GM12874 (cell line): ENCODE data around the gene PNPLA8.

Experiments
- TF ChIP-seq, protein P1 (sequence below): IDR thresholded peaks from 2 replicates; pipeline ENCODE4 v1.5.1; 2011; ENCODE audit warnings: low read depth, mild to moderate bottlenecking, control low read depth, low read length, moderate library complexity; ENCODE audit not compliant: insufficient read depth

The PNPLA8 gene

GRCh38 chr7:108525985-108526767 lies at the start of gene PNPLA8:
Gene PNPLA8, minus strand, starts transcription at chr7:108526135. Its CDS starts 10,644 bp downstream, at chr7:108515491.
- TF ChIP-seq, protein P1, sequence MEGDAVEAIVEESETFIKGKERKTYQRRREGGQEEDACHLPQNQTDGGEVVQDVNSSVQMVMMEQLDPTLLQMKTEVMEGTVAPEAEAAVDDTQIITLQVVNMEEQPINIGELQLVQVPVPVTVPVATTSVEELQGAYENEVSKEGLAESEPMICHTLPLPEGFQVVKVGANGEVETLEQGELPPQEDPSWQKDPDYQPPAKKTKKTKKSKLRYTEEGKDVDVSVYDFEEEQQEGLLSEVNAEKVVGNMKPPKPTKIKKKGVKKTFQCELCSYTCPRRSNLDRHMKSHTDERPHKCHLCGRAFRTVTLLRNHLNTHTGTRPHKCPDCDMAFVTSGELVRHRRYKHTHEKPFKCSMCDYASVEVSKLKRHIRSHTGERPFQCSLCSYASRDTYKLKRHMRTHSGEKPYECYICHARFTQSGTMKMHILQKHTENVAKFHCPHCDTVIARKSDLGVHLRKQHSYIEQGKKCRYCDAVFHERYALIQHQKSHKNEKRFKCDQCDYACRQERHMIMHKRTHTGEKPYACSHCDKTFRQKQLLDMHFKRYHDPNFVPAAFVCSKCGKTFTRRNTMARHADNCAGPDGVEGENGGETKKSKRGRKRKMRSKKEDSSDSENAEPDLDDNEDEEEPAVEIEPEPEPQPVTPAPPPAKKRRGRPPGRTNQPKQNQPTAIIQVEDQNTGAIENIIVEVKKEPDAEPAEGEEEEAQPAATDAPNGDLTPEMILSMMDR: no peak

GRCh38 chr7:108575156-108575555 lies 49.2 kb upstream of the PNPLA8 start:
- TF ChIP-seq, protein P1: no peak

GRCh38 chr7:108572480-108572879 lies 46.5 kb upstream of the PNPLA8 start:
- TF ChIP-seq, protein P1: no peak

- TF ChIP-seq, protein P1: no peak
These were observed 44.3 kb upstream of the PNPLA8 start for GRCh38 chr7:108570146-108570755.

DNA sequence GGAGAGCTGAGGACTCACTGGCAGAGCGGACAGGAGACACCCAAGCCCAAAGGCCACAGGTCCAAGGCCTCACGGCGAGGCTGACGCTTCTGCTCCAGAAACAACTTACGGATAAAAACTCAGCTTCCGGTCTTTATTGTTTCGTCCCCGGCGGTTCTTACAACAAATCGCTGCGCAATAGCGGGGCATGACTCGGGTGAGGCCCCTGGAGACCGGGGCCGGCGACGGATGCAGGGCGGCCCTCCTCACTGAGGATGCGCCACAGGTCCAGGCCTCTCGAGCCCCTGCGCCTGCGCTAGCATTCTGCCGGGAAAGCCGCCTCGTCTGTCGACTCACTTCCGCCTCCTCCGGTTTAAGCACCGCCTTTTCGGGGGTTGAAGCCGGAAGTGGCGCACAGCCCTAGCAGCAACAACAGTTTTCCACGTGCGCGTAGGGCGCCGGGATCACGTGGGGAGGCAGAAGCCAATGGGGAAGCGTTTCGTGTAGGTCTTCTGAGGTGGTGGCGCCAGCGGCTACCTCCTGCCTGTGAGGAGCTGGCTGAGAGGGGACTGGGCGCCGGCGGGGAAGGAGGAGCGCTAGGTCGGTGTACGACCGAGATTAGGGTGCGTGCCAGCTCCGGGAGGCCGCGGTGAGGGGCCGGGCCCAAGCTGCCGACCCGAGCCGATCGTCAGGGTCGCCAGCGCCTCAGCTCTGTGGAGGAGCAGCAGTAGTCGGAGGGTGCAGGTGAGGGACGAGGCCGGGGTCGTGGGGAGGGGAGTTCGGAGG lies 43.6 kb upstream of the PNPLA8 start, which contains the start of the genes DNAJB9 and THAP5:
DNAJB9 (plus strand) TSS at position 494 of the 765 bp plus-strand sequence. CDS start 1,853 bp downstream, outside the sequence.
THAP5 (minus strand) TSS at position 326 of the 765 bp plus-strand sequence; CDS start at position 189, 137 bp downstream.
- TF ChIP-seq, protein P1: no peak

GRCh38 chr7:108568801-108569380 lies 43.0 kb upstream of the PNPLA8 start:
- TF ChIP-seq, protein P1: no peak
